Measurements from ENCODE around the gene TMEM9B.

TMEM9B gene

GRCh38 chr11:8971924-8972316 is 7.7 kb upstream of the TMEM9B start:
- no peak overlapping the region for H3K4me3 ChIP-seq (ENCODE audit: low read depth, low read length)
- TF ChIP-seq CTCF (IDR thresholded peaks at IDR 0.05; ENCODE audit: low read depth, low read length): no peak

- H3K4me3 ChIP-seq (ENCODE audit: low read depth, low read length): no peak overlapping the region
- TF ChIP-seq CTCF (IDR thresholded peaks at IDR 0.05; ENCODE audit: low read depth, low read length): no peak
Measured at GRCh38 chr11:8971196-8971923, 7.1 kb upstream of the TMEM9B start.

- no peak overlapping the region for H3K4me3 ChIP-seq (ENCODE audit: low read depth, low read length)
- TF ChIP-seq CTCF (IDR thresholded peaks at IDR 0.05; ENCODE audit: low read depth, low read length): no peak
Measured at GRCh38 chr11:8967184-8967583, 2.9 kb upstream of the TMEM9B start.

GRCh38 chr11:8963569-8964323 is 496 bp downstream of the TMEM9B start:
- peak overlapping the region; percentile 89 for H3K4me3 ChIP-seq (ENCODE audit: low read depth, low read length)
- TF ChIP-seq CTCF (IDR thresholded peaks at IDR 0.05; ENCODE audit: low read depth, low read length): no peak

GRCh38 chr11:8962841-8963240 is 1.4 kb downstream of the TMEM9B start:
- peak overlapping the region; percentile 89 for H3K4me3 ChIP-seq (ENCODE audit: low read depth, low read length)
- no peak for TF ChIP-seq CTCF (IDR thresholded peaks at IDR 0.05; ENCODE audit: low read depth, low read length)

- no peak overlapping the region for H3K4me3 ChIP-seq (ENCODE audit: low read depth, low read length)
- TF ChIP-seq CTCF (IDR thresholded peaks at IDR 0.05; ENCODE audit: low read depth, low read length): no peak
Measured at GRCh38 chr11:8961401-8961800, 2.8 kb downstream of the TMEM9B start.

GRCh38 chr11:8959546-8960166 is 4.6 kb downstream of the TMEM9B start:
- H3K4me3 ChIP-seq (ENCODE audit: low read depth, low read length): no peak overlapping the region
- TF ChIP-seq CTCF (IDR thresholded peaks at IDR 0.05; ENCODE audit: low read depth, low read length): peak; percentile 37; the same call in 1 of the 2 replicates

Data from WI38 (cell line).